ES-I3 (cell line): ENCODE measurements around the gene LRRC14B.
"Not testable (repeated sequence)": the region's sequence is repeated elsewhere in the genome, so short reads cannot be mapped to it uniquely, and the experiment has no call there.

Experiments used
- H3K36me3 ChIP-seq: 2 replicates; pipeline ENCODE4 v1.6.1; 2013; ENCODE audit warnings: mild to moderate bottlenecking, low read length, control low read depth, moderate library complexity; ENCODE audit not compliant: insufficient read depth
- H3K4me1 ChIP-seq: 2 replicates; pipeline ENCODE4 v1.6.1; 2013; ENCODE audit warnings: mild to moderate bottlenecking, control low read depth, low read length; ENCODE audit not compliant: insufficient read depth
- H3K9ac ChIP-seq: 2 replicates; pipeline ENCODE4 v1.6.1; 2013; ENCODE audit warnings: low read depth, mild to moderate bottlenecking, low read length, moderate library complexity
- H3K9me3 ChIP-seq: 2 replicates; pipeline ENCODE4 v1.6.1; 2013; ENCODE audit warnings: mild to moderate bottlenecking, low read length, moderate library complexity; ENCODE audit not compliant: control insufficient read depth, insufficient read depth

The LRRC14B gene

GRCh38 chr5:208449-209114 lies 17.3 kb downstream of the LRRC14B start:
- Histone ChIP-seq H3K36me3 (peaks cover 12% of the 10 kb centered on the region), H3K9ac (no peak overlapping the region)

GRCh38 chr5:213803-214395 lies 22.6 kb downstream of the LRRC14B start:
- Histone ChIP-seq H3K9me3 (no peaks in the 10 kb centered on the region), H3K36me3 (no peaks in the 10 kb centered on the region; the same call in none of the 2 replicates), H3K4me1 (no peaks in the 10 kb centered on the region), H3K9ac (no peak overlapping the region)

More at GRCh38 chr5:208449-209114, 17.3 kb downstream of the LRRC14B start:
- Histone ChIP-seq H3K9me3 (no peaks in the 10 kb centered on the region), H3K4me1 (no peaks in the 10 kb centered on the region)

GRCh38 chr5:215256-215655 lies 24.0 kb downstream of the LRRC14B start:
- H3K36me3 ChIP-seq, H3K4me1 ChIP-seq, H3K9me3 ChIP-seq, H3K9ac ChIP-seq: not testable (repeated sequence)

- H3K9me3 ChIP-seq, H3K9ac ChIP-seq, H3K4me1 ChIP-seq, H3K36me3 ChIP-seq: not testable (repeated sequence)
Measured at GRCh38 chr5:216076-216475, 24.8 kb downstream of the LRRC14B start.

GRCh38 chr5:217494-218456 lies 26.5 kb downstream of the LRRC14B start, which contains the start of the genes CCDC127 and SDHA:
Gene CCDC127, minus strand, starts transcription at chr5:218153. Its CDS starts 1,304 bp downstream, at chr5:216849.
Gene SDHA, plus strand, starts transcription at chr5:218320. Its CDS starts 36 bp downstream, at chr5:218356.
- H3K9me3 ChIP-seq, H3K4me1 ChIP-seq, H3K36me3 ChIP-seq: not testable (repeated sequence)
- peak within 1 kb of the TSS; percentile 98 for H3K9ac ChIP-seq

- Histone ChIP-seq H3K9me3 (no peaks in the 10 kb centered on the region), H3K9ac (peak overlapping the region; percentile 98), H3K4me1 (peaks cover 9% of the 10 kb centered on the region), H3K36me3 (no peaks in the 10 kb centered on the region; the same call in none of the 2 replicates)
Measured at GRCh38 chr5:218457-219291, 27.4 kb downstream of the LRRC14B start.

- Histone ChIP-seq H3K36me3 (no peaks in the 10 kb centered on the region; the same call in none of the 2 replicates), H3K4me1 (peaks cover 9% of the 10 kb centered on the region), H3K9ac (peak overlapping the region; percentile 98), H3K9me3 (no peaks in the 10 kb centered on the region)
Measured at GRCh38 chr5:219460-219863, 28.2 kb downstream of the LRRC14B start.

- H3K9ac ChIP-seq: peak overlapping the region; percentile 98
- no peaks in the 10 kb centered on the region for H3K9me3 ChIP-seq
- H3K36me3 ChIP-seq: no peaks in the 10 kb centered on the region; the same call in 1 of the 2 replicates
- H3K4me1 ChIP-seq: peaks cover 9% of the 10 kb centered on the region
Measured at GRCh38 chr5:219991-220390, 28.7 kb downstream of the LRRC14B start.

GRCh38 chr5:222951-223715 lies 31.8 kb downstream of the LRRC14B start:
- not testable (repeated sequence) for H3K9ac ChIP-seq

GRCh38 chr5:223791-224190 lies 32.5 kb downstream of the LRRC14B start:
- Histone ChIP-seq H3K36me3 (peaks cover 11% of the 10 kb centered on the region), H3K9me3 (no peaks in the 10 kb centered on the region), H3K9ac (no peak overlapping the region), H3K4me1 (peaks cover 9% of the 10 kb centered on the region)

More at GRCh38 chr5:222951-223715, 31.8 kb downstream of the LRRC14B start:
- H3K9me3 ChIP-seq, H3K4me1 ChIP-seq, H3K36me3 ChIP-seq: not testable (repeated sequence)

GRCh38 chr5:225334-225733 lies 34.0 kb downstream of the LRRC14B start:
- Histone ChIP-seq H3K36me3 (peaks cover 18% of the 10 kb centered on the region), H3K9me3 (no peaks in the 10 kb centered on the region), H3K4me1 (peaks cover 3% of the 10 kb centered on the region; the same call in 1 of the 2 replicates), H3K9ac (no peak overlapping the region)

- peaks cover 18% of the 10 kb centered on the region for H3K36me3 ChIP-seq
- not testable (repeated sequence) for H3K9me3 ChIP-seq, H3K9ac ChIP-seq, H3K4me1 ChIP-seq
Measured at GRCh38 chr5:227375-227774, 36.1 kb downstream of the LRRC14B start.

GRCh38 chr5:228886-229285 lies 37.6 kb downstream of the LRRC14B start:
- Histone ChIP-seq H3K36me3 (peaks cover 18% of the 10 kb centered on the region), H3K9me3 (no peaks in the 10 kb centered on the region), H3K4me1 (no peaks in the 10 kb centered on the region), H3K9ac (no peak overlapping the region)
